ENCODE data around the gene CLTB.
A peak's percentile ranks its signal among the peaks of the same experiment; 100 is the strongest.
"Not testable (repeated sequence)": the region's sequence is repeated elsewhere in the genome, so short reads cannot be mapped to it uniquely, and the experiment has no call there.

CLTB gene

DNA sequence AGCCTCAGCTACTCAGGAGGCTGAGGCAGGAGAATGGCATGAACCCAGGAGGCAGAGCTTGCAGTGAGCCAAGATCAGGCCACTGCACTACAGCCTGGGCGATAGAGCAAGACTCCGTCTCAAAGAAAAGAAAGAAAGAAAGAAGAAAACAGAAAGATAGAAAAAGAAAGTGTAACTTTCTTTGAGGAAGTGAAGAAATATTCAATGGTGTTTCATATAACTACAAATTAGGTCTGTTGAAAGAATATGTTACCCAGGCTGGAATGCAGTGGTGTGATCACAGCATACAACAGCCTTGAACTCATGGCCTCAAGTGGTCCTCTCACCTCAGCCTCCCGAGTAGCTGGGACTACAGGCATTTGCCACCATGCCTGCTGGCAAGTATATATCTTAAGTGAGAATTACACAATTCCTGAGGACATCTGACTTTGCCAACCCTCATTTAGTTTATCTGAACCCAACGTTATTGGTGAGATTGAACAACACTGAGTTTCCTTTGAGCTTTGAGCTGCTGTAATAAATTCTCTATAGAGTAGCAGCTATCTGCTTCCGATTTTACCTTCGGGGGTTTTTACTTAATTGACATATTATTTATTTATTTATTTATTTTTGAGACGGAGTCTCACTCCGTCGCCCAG, 29.8 kb upstream of the CLTB start:
- H3K4me3 ChIP-seq (ENCODE audit: low read depth, low read length) = no peak overlapping the region
- peaks cover 24% of the 10 kb centered on the region for H3K4me1 ChIP-seq (ENCODE audit: control insufficient read depth, insufficient read depth, low read length, unreplicated experiment)
- peaks cover 28% of the 10 kb centered on the region for H3K79me2 ChIP-seq (ENCODE audit: control insufficient read depth, insufficient read depth, low read length, unreplicated experiment)
- no peaks in the 10 kb centered on the region for H3K36me3 ChIP-seq (ENCODE audit: insufficient read depth, low read length)
- no peak overlapping the region for H3K27ac ChIP-seq (ENCODE audit: low read depth, low read length)
- H3K27me3 ChIP-seq (ENCODE audit: insufficient read depth, low read length) = no peaks in the 10 kb centered on the region
- no peak overlapping the region for H2AFZ ChIP-seq (ENCODE audit: low read length, unreplicated experiment)

DNA sequence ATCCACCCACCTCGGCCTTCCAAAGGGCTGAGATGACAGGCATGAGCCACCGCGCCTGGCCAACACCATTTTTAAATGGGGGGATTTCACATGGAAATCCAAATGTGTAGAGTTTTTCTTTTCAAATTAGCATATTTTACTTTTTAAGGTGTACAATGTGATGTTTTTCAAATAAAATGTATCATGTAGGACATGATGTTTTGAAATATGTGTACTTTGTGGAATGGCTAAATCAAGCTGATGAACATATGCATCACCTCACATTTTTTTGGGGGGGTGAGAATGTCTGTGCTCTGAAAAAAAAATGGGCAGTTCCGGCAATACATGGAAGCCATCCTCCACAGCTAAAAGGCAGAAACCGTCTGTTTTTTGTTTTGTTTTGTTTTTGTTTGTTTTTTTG, 28.4 kb upstream of the CLTB start:
- Histone ChIP-seq H3K4me1 (ENCODE audit: control insufficient read depth, insufficient read depth, low read length, unreplicated experiment) (peaks cover 17% of the 10 kb centered on the region), H3K27ac (ENCODE audit: low read depth, low read length) (no peak overlapping the region), H3K27me3 (ENCODE audit: insufficient read depth, low read length) (no peaks in the 10 kb centered on the region), H2AFZ (ENCODE audit: low read length, unreplicated experiment) (no peak overlapping the region), H3K4me3 (ENCODE audit: low read depth, low read length) (no peak overlapping the region), H3K36me3 (ENCODE audit: insufficient read depth, low read length) (no peaks in the 10 kb centered on the region), H3K79me2 (ENCODE audit: control insufficient read depth, insufficient read depth, low read length, unreplicated experiment) (peaks cover 15% of the 10 kb centered on the region)

DNA sequence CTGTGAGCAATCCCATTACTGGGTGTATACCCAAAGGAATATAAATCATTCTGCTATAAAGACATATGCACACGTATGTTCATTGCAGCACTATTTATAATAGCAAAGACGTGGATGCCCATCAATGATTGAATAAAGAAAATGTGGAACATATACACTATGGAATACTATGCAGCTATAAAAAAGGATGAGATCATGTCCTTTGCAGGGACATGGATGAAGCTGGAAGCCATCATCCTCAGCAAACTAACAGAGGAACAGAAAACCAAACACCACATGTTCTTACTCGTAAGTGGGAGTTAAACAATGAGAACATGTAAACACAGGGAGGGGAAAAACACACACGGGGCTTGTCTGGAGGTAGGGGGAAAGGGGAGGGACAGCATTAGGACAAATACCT, 26.6 kb upstream of the CLTB start:
- H3K27ac ChIP-seq (ENCODE audit: low read depth, low read length); H3K27me3 ChIP-seq (ENCODE audit: insufficient read depth, low read length); H2AFZ ChIP-seq (ENCODE audit: low read length, unreplicated experiment); H3K79me2 ChIP-seq (ENCODE audit: control insufficient read depth, insufficient read depth, low read length, unreplicated experiment); H3K36me3 ChIP-seq (ENCODE audit: insufficient read depth, low read length); H3K4me3 ChIP-seq (ENCODE audit: low read depth, low read length): not testable (repeated sequence)
- H3K4me1 ChIP-seq (ENCODE audit: control insufficient read depth, insufficient read depth, low read length, unreplicated experiment) = peaks cover 19% of the 10 kb centered on the region

DNA sequence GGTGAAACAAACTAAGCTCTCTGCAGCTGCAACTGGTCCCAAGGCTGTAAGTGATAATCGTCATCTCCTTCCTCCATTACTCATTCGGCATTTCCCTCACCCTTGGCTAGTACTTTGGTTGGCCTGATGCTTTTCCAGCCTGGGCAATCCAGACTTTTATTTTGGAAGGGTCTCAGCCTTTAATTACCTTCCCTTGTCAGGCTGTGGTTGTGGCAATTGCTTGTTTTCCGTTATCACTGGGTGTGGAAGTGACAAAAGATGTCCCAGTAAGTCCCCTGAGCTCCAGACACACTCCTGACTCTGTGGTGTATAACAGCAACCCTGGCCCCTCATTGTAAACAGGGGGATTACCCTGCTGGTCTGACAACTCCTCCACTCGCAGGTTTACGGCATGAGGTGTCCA, 25.6 kb upstream of the CLTB start:
- no peak overlapping the region for H2AFZ ChIP-seq (ENCODE audit: low read length, unreplicated experiment)

DNA sequence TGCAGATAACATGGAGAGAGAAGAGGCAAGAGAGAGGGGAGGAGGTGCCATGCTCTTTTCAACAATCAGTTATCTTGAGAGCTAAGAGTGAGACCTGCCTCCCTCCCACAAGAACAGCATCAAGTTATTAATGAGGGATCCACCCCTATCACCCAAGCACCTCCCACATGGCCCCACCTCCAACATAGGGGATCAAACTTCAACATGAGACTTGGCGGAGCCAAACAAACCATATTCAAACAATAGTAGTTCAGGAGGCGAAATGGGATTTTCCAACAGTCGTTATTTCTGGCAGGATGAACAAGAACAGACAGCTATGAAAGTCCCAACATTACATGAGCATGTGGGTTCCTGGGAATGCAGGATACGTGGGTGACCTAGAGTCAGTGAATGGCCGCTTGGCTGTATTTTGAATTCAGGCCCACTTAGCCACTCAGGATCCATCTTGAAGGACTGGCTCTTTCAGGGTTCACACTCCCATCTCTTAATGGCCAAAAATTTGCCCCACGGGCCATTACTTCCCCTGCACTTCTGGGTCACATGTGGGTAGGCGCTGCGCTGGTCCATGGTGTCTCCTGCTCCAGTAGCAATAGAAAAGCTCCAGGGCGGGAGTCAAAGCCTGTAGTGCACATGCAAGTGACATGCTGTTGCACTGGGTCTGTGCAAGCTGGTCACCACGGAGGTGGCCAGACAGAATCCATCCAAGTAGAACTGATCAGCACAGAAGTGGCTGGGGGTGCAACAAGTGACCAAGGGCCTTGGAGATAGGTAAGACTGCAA, 24.8 kb upstream of the CLTB start:
- H2AFZ ChIP-seq (ENCODE audit: low read length, unreplicated experiment) = no peak overlapping the region
- H3K27me3 ChIP-seq (ENCODE audit: insufficient read depth, low read length) = no peaks in the 10 kb centered on the region
- no peaks in the 10 kb centered on the region for H3K79me2 ChIP-seq (ENCODE audit: control insufficient read depth, insufficient read depth, low read length, unreplicated experiment)
- H3K36me3 ChIP-seq (ENCODE audit: insufficient read depth, low read length) = no peaks in the 10 kb centered on the region
- no peak overlapping the region for H3K4me3 ChIP-seq (ENCODE audit: low read depth, low read length)
- no peak overlapping the region for H3K27ac ChIP-seq (ENCODE audit: low read depth, low read length)
- H3K4me1 ChIP-seq (ENCODE audit: control insufficient read depth, insufficient read depth, low read length, unreplicated experiment) = peaks cover 23% of the 10 kb centered on the region

More for the DNA sequence above, 25.6 kb upstream of the CLTB start:
- Histone ChIP-seq H3K4me3 (ENCODE audit: low read depth, low read length) (no peak overlapping the region), H3K36me3 (ENCODE audit: insufficient read depth, low read length) (no peaks in the 10 kb centered on the region), H3K27me3 (ENCODE audit: insufficient read depth, low read length) (no peaks in the 10 kb centered on the region), H3K79me2 (ENCODE audit: control insufficient read depth, insufficient read depth, low read length, unreplicated experiment) (no peaks in the 10 kb centered on the region), H3K4me1 (ENCODE audit: control insufficient read depth, insufficient read depth, low read length, unreplicated experiment) (peaks cover 22% of the 10 kb centered on the region), H3K27ac (ENCODE audit: low read depth, low read length) (no peak overlapping the region)

DNA sequence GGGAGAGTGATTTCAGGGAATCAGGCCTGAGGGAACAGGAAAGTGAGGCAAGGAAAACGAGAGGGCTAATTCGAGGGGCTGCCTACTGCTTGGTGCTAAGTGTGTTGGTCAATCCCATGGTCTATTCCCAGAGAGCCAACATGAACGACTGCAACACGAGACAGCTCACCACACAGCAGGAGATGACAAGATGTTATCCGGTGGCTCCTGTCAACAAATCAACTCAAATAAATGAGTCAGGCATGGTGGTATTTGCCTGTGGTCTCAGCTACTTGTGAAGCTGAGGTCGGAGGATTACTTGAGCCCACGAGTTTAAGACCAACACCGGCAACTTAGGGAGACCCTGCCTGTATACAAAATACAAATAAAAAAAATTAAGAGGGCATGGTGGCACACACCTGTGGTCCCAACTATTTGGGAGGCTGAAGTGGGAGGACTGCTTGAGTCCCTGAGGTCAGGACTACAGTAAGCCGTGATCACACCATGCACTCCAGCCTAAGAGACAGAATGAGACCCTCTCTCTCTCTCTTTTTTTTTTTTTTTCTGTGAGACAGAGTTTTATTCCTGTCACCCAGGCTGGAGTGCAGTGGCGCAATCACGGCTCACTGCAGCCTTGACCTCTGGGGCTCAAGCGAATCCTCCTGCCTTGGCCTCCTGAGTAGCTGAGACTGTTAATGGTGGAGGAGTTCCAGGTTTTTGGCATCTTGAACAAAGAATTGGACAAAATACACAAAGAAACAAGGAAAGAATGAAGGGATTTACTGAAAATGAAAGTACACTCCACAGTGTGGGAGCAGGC, 22.8 kb upstream of the CLTB start:
- peaks cover 23% of the 10 kb centered on the region for H3K4me1 ChIP-seq (ENCODE audit: control insufficient read depth, insufficient read depth, low read length, unreplicated experiment)
- H3K27me3 ChIP-seq (ENCODE audit: insufficient read depth, low read length) = no peaks in the 10 kb centered on the region
- H2AFZ ChIP-seq (ENCODE audit: low read length, unreplicated experiment) = no peak overlapping the region
- H3K79me2 ChIP-seq (ENCODE audit: control insufficient read depth, insufficient read depth, low read length, unreplicated experiment) = no peaks in the 10 kb centered on the region
- H3K4me3 ChIP-seq (ENCODE audit: low read depth, low read length) = no peak overlapping the region
- H3K27ac ChIP-seq (ENCODE audit: low read depth, low read length) = no peak overlapping the region
- H3K36me3 ChIP-seq (ENCODE audit: insufficient read depth, low read length) = no peaks in the 10 kb centered on the region

DNA sequence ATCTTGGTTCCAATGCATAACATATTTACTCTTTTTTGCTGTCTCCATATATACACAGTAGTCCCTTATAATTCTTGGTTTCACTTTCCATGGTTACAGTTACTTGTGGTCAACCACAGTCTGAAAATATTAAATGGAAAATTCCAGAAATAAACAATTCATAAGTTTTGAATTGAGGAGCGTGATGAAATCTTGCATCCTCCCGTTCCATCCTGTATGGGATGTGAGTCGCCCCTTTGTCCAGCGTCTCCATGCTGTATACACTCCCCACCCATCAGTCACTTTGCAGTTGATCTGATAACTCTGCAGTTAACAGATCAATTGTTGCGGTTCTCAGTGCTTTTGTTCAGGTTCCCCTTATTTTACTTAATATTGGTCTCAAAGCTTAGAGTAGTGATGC, 20.3 kb upstream of the CLTB start:
- Histone ChIP-seq H3K4me3 (ENCODE audit: low read depth, low read length) (peak overlapping the region; percentile 71), H3K36me3 (ENCODE audit: insufficient read depth, low read length) (no peaks in the 10 kb centered on the region), H3K4me1 (ENCODE audit: control insufficient read depth, insufficient read depth, low read length, unreplicated experiment) (peaks cover 17% of the 10 kb centered on the region), H3K79me2 (ENCODE audit: control insufficient read depth, insufficient read depth, low read length, unreplicated experiment) (no peaks in the 10 kb centered on the region), H3K27ac (ENCODE audit: low read depth, low read length) (no peak overlapping the region), H3K27me3 (ENCODE audit: insufficient read depth, low read length) (no peaks in the 10 kb centered on the region), H2AFZ (ENCODE audit: low read length, unreplicated experiment) (peak overlapping the region; percentile 58)

DNA sequence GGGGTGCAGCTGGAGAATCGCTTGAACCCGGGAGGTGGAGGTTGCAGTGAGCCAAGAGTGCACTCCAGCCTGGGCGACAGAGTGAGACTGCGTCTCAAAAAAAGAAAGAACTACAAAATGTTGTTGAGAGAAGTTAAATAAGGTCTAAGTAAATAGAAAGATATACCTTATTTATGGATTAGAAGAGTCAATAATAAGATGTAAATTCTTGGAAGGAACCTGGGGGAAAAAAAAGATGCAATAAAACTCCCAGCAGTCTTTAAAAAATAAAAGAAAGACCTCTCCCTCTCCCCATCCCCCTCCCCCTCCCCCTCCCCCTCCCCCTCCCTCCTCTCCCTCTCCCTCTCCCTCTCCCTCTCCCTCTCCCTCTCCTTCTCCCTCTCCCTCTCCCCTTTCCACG, 16.4 kb upstream of the CLTB start:
- H3K27ac ChIP-seq (ENCODE audit: low read depth, low read length) = no peak overlapping the region
- H3K36me3 ChIP-seq (ENCODE audit: insufficient read depth, low read length) = no peaks in the 10 kb centered on the region
- H3K27me3 ChIP-seq (ENCODE audit: insufficient read depth, low read length) = no peaks in the 10 kb centered on the region
- H2AFZ ChIP-seq (ENCODE audit: low read length, unreplicated experiment) = no peak overlapping the region
- no peaks in the 10 kb centered on the region for H3K79me2 ChIP-seq (ENCODE audit: control insufficient read depth, insufficient read depth, low read length, unreplicated experiment)
- no peak overlapping the region for H3K4me3 ChIP-seq (ENCODE audit: low read depth, low read length)
- H3K4me1 ChIP-seq (ENCODE audit: control insufficient read depth, insufficient read depth, low read length, unreplicated experiment) = peaks cover 6% of the 10 kb centered on the region

DNA sequence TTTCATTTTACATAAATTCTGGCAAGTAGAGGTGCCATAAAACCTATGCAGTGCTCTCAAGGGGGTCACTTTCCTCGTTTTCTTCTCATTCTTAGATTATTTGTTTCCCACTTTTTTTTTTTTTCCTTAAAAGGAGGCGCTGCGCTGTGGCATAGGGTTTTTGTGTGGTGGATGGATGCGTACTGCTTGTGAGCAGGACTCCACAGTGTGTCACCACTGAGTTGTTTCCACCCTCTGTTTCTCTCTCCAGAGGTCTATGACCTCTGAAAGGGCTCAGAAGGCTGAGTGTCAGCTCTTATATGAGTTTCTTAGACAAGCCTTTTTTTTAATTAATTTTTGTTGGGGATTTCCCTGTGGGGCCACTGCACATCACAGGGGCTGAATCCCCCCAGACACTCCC, 13.6 kb upstream of the CLTB start:
- Histone ChIP-seq H3K27me3 (ENCODE audit: insufficient read depth, low read length) (no peaks in the 10 kb centered on the region), H3K4me1 (ENCODE audit: control insufficient read depth, insufficient read depth, low read length, unreplicated experiment) (no peaks in the 10 kb centered on the region), H3K79me2 (ENCODE audit: control insufficient read depth, insufficient read depth, low read length, unreplicated experiment) (no peaks in the 10 kb centered on the region), H3K27ac (ENCODE audit: low read depth, low read length) (no peak overlapping the region), H3K36me3 (ENCODE audit: insufficient read depth, low read length) (no peaks in the 10 kb centered on the region), H2AFZ (ENCODE audit: low read length, unreplicated experiment) (no peak overlapping the region), H3K4me3 (ENCODE audit: low read depth, low read length) (no peak overlapping the region)

DNA sequence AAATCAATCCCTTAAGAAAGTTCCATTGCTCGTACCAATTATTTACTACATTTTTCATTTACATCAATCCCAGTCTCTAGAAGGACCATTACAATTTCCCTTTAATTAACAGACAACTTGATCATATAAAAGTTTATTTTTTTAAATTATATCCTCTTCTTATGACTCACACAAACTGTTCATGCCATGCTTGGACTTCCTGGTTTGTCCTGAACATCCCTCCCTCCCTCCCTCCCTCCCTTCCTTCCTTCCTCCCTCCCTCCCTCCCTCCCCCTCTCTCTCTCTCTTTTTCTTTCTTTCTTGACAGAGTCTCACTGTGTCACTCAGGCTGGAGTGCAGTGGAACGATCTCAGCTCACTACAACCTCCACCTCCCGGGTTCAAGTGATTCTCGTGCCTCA, 11.6 kb upstream of the CLTB start:
- no peaks in the 10 kb centered on the region for H3K27me3 ChIP-seq (ENCODE audit: insufficient read depth, low read length)
- no peak overlapping the region for H3K27ac ChIP-seq (ENCODE audit: low read depth, low read length)
- H3K4me1 ChIP-seq (ENCODE audit: control insufficient read depth, insufficient read depth, low read length, unreplicated experiment) = no peaks in the 10 kb centered on the region
- no peaks in the 10 kb centered on the region for H3K36me3 ChIP-seq (ENCODE audit: insufficient read depth, low read length)
- peak overlapping the region; percentile 12 for H2AFZ ChIP-seq (ENCODE audit: low read length, unreplicated experiment)
- H3K4me3 ChIP-seq (ENCODE audit: low read depth, low read length) = no peak overlapping the region
- no peaks in the 10 kb centered on the region for H3K79me2 ChIP-seq (ENCODE audit: control insufficient read depth, insufficient read depth, low read length, unreplicated experiment)

All from ACC112 (cell line).